GM12865 (cell line): ENCODE results near the gene PROSER2.

Experiments used
- DNase-seq: peaks from one replicate; pipeline ENCODE4 v3.0.0; 2010; ENCODE audit warnings: low read depth
- H3K4me3 ChIP-seq: 2 replicates; pipeline ENCODE4 v1.5.1; 2011; ENCODE audit warnings: mild to moderate bottlenecking, low read depth, low read length, control low read depth
- TF ChIP-seq, protein P1 (sequence below): IDR thresholded peaks from 2 replicates; pipeline ENCODE4 v1.5.1; 2011; ENCODE audit warnings: low read length, control low read depth, low read depth, inconsistent platforms; ENCODE audit not compliant: insufficient read depth; ENCODE audit errors: missing control alignments

Gene PROSER2

DNA sequence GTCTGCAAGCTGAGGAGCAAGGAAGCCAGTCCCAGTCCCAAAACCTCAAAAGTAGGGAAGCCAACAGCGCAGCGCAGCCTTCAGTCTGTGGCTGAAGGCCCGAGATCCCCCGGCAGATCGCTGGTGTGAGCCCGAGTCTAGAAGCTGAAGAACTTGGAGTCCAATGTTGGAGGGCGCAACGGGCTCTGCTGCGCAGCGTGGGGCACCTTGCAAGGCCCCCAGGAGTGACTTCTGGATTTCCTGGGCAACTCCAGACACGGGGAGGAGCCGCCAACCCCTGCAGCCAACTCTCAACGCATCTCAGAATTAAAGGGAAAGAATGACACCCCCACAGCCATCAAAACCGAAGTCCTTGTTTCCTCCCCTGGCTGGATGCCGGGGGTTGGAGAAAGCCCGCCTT lies 18.8 kb upstream of the PROSER2 start:
- TF ChIP-seq, protein P1, sequence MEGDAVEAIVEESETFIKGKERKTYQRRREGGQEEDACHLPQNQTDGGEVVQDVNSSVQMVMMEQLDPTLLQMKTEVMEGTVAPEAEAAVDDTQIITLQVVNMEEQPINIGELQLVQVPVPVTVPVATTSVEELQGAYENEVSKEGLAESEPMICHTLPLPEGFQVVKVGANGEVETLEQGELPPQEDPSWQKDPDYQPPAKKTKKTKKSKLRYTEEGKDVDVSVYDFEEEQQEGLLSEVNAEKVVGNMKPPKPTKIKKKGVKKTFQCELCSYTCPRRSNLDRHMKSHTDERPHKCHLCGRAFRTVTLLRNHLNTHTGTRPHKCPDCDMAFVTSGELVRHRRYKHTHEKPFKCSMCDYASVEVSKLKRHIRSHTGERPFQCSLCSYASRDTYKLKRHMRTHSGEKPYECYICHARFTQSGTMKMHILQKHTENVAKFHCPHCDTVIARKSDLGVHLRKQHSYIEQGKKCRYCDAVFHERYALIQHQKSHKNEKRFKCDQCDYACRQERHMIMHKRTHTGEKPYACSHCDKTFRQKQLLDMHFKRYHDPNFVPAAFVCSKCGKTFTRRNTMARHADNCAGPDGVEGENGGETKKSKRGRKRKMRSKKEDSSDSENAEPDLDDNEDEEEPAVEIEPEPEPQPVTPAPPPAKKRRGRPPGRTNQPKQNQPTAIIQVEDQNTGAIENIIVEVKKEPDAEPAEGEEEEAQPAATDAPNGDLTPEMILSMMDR: no peak
- no peak for DNase-seq
- no peak overlapping the region for H3K4me3 ChIP-seq

DNA sequence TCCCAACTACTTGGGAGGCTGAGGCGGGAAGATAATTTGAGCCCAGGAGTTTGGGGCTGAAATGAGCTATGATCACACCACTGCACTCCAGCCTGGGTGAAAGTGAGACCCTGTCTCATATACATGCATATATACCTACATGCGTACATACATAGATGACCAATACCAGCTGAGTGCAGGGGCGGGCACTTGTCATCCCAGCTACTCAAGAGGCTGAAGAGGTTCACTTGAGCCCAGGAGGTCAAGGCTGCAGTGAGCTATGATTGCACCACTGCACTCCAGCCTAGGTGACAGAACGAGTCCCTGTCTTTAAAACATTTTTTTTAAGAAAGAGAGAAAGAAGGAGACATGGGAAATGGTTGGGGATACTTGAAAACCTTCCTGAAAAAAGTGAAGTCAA lies 17.4 kb upstream of the PROSER2 start:
- TF ChIP-seq, protein P1: no peak
- no peak overlapping the region for H3K4me3 ChIP-seq
- no peak for DNase-seq

DNA sequence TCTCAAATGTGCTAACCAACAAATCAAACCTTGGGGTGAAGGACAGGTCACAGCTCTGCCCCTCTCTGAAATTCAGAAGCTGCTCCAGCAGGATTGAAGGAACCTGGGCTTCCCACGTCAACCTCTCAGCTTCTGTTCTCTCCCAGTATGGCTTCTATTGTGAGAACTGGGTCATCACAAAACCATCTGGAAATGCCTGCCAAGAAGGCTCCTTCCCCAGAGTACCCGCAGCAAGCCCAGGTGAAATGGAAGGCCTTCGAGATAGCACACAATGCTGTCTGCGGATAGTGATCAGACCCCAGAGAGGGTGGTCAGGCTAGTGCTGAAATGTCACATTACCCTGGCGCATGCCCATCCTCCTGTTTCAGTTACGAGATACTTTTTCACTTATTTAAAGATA lies 16.4 kb upstream of the PROSER2 start:
- H3K4me3 ChIP-seq: no peak overlapping the region
- no peak for DNase-seq
- TF ChIP-seq, protein P1: no peak

DNA sequence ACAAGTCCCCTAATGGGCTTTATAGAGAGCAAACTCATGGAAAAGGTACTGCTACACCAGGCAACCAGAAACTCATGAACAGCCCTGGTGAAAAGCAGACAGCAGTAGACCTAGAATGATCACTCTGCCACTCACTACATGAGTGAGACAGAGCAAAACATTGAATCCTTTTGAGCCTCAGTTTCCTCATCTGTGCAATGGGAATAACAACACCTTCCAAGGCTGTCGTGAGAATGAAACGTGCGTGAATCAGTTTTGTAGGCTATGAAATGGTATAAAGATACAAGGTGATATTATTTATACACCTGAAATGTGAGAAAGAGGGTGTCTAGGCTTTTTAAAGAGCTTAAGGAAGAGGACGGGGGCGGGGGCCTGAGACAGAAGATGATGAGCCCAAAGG lies 14.3 kb upstream of the PROSER2 start:
- no peak for DNase-seq
- no peak overlapping the region for H3K4me3 ChIP-seq
- TF ChIP-seq, protein P1: no peak

DNA sequence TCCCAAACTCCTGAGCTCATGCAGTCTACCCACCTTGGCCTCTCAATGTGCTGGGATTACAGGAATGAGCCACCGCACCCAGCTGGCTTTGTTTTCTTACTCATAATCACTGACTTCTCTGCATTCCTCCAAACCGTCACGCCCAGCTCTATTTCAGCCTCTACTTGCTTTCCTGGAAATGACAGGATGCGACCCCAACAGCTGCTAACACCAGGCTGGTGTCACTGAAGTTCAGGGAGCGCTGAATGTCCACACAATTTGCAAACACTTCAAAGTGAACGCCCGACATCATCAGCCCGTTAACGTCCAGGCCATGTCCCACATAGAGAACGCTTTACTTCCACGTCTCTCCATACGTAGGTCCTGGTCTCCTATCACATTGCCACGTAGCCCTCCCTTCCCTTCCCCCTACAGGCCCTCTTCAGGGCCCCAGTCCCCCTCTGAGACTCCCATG lies 12.8 kb upstream of the PROSER2 start:
- no peak overlapping the region for H3K4me3 ChIP-seq
- TF ChIP-seq, protein P1: no peak
- DNase-seq: no peak

DNA sequence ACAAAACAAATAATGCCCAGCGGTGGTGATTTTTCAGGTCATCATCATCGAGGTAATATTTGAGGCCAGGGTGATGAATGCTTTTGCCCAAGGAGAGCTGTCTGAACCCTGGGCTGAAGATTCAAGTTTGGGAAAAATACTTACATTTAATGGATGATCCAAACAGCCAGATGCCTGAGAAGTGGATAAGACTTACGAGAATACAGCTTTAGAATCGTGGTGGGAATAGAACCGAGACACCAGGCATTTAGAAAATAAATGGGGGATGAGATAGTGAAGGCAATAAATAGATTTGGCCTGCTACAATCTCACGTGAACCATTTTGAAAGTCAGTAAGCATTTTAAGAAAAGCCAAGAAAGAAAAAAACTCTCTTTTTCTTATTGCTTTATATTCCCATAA lies 12.2 kb upstream of the PROSER2 start:
- TF ChIP-seq, protein P1: no peak
- no peak overlapping the region for H3K4me3 ChIP-seq
- DNase-seq: no peak

DNA sequence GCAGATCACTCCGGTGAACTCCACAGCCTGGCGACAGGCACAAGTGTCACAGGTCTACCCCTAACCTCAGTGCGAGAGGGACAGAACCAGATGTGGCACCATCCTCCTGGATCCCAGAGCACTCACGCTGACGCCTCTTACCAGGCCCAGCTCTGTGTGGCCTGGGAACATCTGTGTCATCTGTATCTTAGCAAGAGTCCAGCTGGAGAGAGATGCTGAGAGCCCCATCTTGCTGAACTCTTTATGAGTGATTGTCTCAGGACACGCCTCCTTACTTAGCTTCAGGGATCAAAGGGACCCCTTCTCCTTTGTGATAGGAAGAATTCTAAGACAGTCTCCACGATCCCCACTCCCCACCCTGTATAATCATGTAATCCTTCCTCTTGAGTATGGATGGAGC lies 10.0 kb upstream of the PROSER2 start:
- DNase-seq: no peak
- TF ChIP-seq, protein P1: no peak
- H3K4me3 ChIP-seq: no peak overlapping the region
